ENCODE measurements around the gene SLC25A26. TPM values are rescaled to one million over a fixed set of nuclear protein-coding genes. Genes with fewer than 3 reads are reported as not detected.

The SLC25A26 gene
- total and polyA plus RNA-seq, 2 donors (not counting 1 experiment from before 2014, with no cell fraction given), result 14.2 to 29.0 TPM

- Histone ChIP-seq H3K4me3 (replicated peaks in 1 of 4; ENCODE audit: control extremely low read depth in 1 of 4, insufficient read depth in 1 of 4, low read depth in 3 of 4, low read length in 4 of 4) (no peak overlapping the region), H3K9ac (ENCODE audit: insufficient read depth, low read length) (no peak overlapping the region), H3K36me3 (ENCODE audit: control insufficient read depth, insufficient read depth, low read length) (peaks cover 25% of the 10 kb centered on the region), H4K20me1 (ENCODE audit: control insufficient read depth, extremely low read depth, insufficient read depth, low read length) (no peaks in the 10 kb centered on the region), H3K27me3 (ENCODE audit: control insufficient read depth, insufficient read depth, low read length) (no peaks in the 10 kb centered on the region), H3K27ac (ENCODE audit: insufficient read depth, low read length) (no peak overlapping the region), H3K4me2 (ENCODE audit: extremely low read depth, insufficient read depth, low read length) (no peak overlapping the region), H3K79me2 (ENCODE audit: control insufficient read depth, insufficient read depth, low read length) (no peaks in the 10 kb centered on the region), H3K4me1 (ENCODE audit: control insufficient read depth, extremely low read depth, insufficient read depth, low read length) (peaks cover 4% of the 10 kb centered on the region), H3K9me3 (ENCODE audit: control insufficient read depth, insufficient read depth, low read depth, low read length) (no peaks in the 10 kb centered on the region), H2AFZ (ENCODE audit: low read length) (no peak overlapping the region)
- TF ChIP-seq CTCF (conservative IDR thresholded peaks at IDR 0.05 in 1 of 2, IDR thresholded peaks at IDR 0.05 in 1 of 2; ENCODE audit: low read depth in 1 of 2, low read length in 2 of 2) (no peak), EZH2 (IDR thresholded peaks at IDR 0.05; ENCODE audit: low read length, missing control alignments) (no peak)
- no peak for DNase-seq (ENCODE audit: low read depth in 2 of 2)
Measured at GRCh38 chr3:66379565-66379964, 158.8 kb downstream of the SLC25A26 start.

GRCh38 chr3:66380200-66380932, 159.6 kb downstream of the SLC25A26 start:
- Histone ChIP-seq H3K36me3 (ENCODE audit: control insufficient read depth, insufficient read depth, low read length) (peaks cover 30% of the 10 kb centered on the region), H3K9ac (ENCODE audit: insufficient read depth, low read length) (no peak overlapping the region), H3K27me3 (ENCODE audit: control insufficient read depth, insufficient read depth, low read length) (no peaks in the 10 kb centered on the region), H2AFZ (ENCODE audit: low read length) (no peak overlapping the region), H3K4me2 (ENCODE audit: extremely low read depth, insufficient read depth, low read length) (no peak overlapping the region), H3K4me1 (ENCODE audit: control insufficient read depth, extremely low read depth, insufficient read depth, low read length) (peaks cover 4% of the 10 kb centered on the region), H3K4me3 (replicated peaks in 1 of 4; ENCODE audit: control extremely low read depth in 1 of 4, insufficient read depth in 1 of 4, low read depth in 3 of 4, low read length in 4 of 4) (no peak overlapping the region), H3K9me3 (ENCODE audit: control insufficient read depth, insufficient read depth, low read depth, low read length) (no peaks in the 10 kb centered on the region), H4K20me1 (ENCODE audit: control insufficient read depth, extremely low read depth, insufficient read depth, low read length) (no peaks in the 10 kb centered on the region), H3K79me2 (ENCODE audit: control insufficient read depth, insufficient read depth, low read length) (no peaks in the 10 kb centered on the region), H3K27ac (ENCODE audit: insufficient read depth, low read length) (no peak overlapping the region)
- no peak for DNase-seq (ENCODE audit: low read depth in 2 of 2)
- TF ChIP-seq CTCF (conservative IDR thresholded peaks at IDR 0.05 in 1 of 2, IDR thresholded peaks at IDR 0.05 in 1 of 2; ENCODE audit: low read depth in 1 of 2, low read length in 2 of 2), result no peak
- no peak for TF ChIP-seq EZH2 (IDR thresholded peaks at IDR 0.05; ENCODE audit: low read length, missing control alignments)

GRCh38 chr3:66381626-66382025, 160.8 kb downstream of the SLC25A26 start:
- Histone ChIP-seq H3K27me3 (ENCODE audit: control insufficient read depth, insufficient read depth, low read length) (no peaks in the 10 kb centered on the region), H3K36me3 (ENCODE audit: control insufficient read depth, insufficient read depth, low read length) (peaks cover 34% of the 10 kb centered on the region), H2AFZ (ENCODE audit: low read length) (no peak overlapping the region), H3K4me1 (ENCODE audit: control insufficient read depth, extremely low read depth, insufficient read depth, low read length) (peaks cover 4% of the 10 kb centered on the region), H4K20me1 (ENCODE audit: control insufficient read depth, extremely low read depth, insufficient read depth, low read length) (no peaks in the 10 kb centered on the region), H3K27ac (ENCODE audit: insufficient read depth, low read length) (no peak overlapping the region), H3K4me3 (replicated peaks in 1 of 4; ENCODE audit: control extremely low read depth in 1 of 4, insufficient read depth in 1 of 4, low read depth in 3 of 4, low read length in 4 of 4) (no peak overlapping the region), H3K9ac (ENCODE audit: insufficient read depth, low read length) (no peak overlapping the region), H3K9me3 (ENCODE audit: control insufficient read depth, insufficient read depth, low read depth, low read length) (no peaks in the 10 kb centered on the region), H3K4me2 (ENCODE audit: extremely low read depth, insufficient read depth, low read length) (no peak overlapping the region), H3K79me2 (ENCODE audit: control insufficient read depth, insufficient read depth, low read length) (no peaks in the 10 kb centered on the region)
- no peak for TF ChIP-seq EZH2 (IDR thresholded peaks at IDR 0.05; ENCODE audit: low read length, missing control alignments)
- no peak for TF ChIP-seq CTCF (conservative IDR thresholded peaks at IDR 0.05 in 1 of 2, IDR thresholded peaks at IDR 0.05 in 1 of 2; ENCODE audit: low read depth in 1 of 2, low read length in 2 of 2)
- DNase-seq (ENCODE audit: low read depth in 2 of 2), result peak in 1 of 2 donors; percentile 6
